Prostate gland (tissue), 2 donors: ENCODE measurements around the gene ACSS1.

Experiments
- POLR2A ChIP-seq: fragments of 450-650 bp; IDR thresholded peaks from one replicate; pipeline ENCODE4 v1.6.1; 2016; ENCODE audit warnings: antibody characterized with exemption, mild to moderate bottlenecking
- TF ChIP-seq, protein P1 (sequence below), 4 experiments: fragments of 200-600 bp in 2 of 4; fragments of 450-650 bp in 2 of 4; sonication (generic) in 2 of 4; IDR thresholded peaks; 1 replicate in 3 of 4; 2 replicates in 1 of 4; pipeline ENCODE4 v1.5.1; 2016 to 2019; ENCODE audit warnings: antibody characterized with exemption in 4 of 4, mild to moderate bottlenecking in 2 of 4, moderate library complexity in 2 of 4

DNA sequence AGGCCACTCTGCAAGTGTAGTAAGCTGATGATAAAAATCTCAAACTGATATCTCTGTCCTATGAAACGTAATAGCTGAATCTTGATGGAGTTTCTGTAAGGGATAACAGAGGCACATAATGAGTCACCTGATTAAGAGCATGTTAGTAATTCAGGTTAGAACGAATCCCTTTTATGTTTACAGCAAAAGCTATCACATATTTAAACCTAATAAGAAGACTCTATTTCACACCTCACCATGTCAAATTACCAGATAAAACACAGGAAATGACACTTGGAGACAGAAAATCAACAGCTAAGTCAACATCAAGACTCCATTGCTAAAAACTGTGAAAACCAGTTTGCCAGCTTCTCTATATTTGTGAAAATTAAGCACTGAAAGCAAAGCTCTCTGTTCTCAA, 97.1 kb downstream of the ACSS1 start:
- TF ChIP-seq, protein P1, sequence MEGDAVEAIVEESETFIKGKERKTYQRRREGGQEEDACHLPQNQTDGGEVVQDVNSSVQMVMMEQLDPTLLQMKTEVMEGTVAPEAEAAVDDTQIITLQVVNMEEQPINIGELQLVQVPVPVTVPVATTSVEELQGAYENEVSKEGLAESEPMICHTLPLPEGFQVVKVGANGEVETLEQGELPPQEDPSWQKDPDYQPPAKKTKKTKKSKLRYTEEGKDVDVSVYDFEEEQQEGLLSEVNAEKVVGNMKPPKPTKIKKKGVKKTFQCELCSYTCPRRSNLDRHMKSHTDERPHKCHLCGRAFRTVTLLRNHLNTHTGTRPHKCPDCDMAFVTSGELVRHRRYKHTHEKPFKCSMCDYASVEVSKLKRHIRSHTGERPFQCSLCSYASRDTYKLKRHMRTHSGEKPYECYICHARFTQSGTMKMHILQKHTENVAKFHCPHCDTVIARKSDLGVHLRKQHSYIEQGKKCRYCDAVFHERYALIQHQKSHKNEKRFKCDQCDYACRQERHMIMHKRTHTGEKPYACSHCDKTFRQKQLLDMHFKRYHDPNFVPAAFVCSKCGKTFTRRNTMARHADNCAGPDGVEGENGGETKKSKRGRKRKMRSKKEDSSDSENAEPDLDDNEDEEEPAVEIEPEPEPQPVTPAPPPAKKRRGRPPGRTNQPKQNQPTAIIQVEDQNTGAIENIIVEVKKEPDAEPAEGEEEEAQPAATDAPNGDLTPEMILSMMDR (IDR thresholded peaks at IDR 0.05) = no peak
- TF ChIP-seq POLR2A = no peak
